Measurements from ENCODE around the gene TENM4.

- no peak for TF ChIP-seq CTCF (IDR thresholded peaks at IDR 0.05 in 4 of 5, conservative IDR thresholded peaks at IDR 0.05 in 1 of 5)
- TF ChIP-seq POLR2A (IDR thresholded peaks at IDR 0.05) = no peak
Measured at GRCh38 chr11:79425463-79425862, 15.4 kb downstream of the TENM4 start.

Measured in gastrocnemius medialis (tissue), 4 donors.